ENCODE results near the gene ZFR2.
A peak's percentile ranks its signal among the peaks of the same experiment; 100 is the strongest.

ZFR2 gene

DNA sequence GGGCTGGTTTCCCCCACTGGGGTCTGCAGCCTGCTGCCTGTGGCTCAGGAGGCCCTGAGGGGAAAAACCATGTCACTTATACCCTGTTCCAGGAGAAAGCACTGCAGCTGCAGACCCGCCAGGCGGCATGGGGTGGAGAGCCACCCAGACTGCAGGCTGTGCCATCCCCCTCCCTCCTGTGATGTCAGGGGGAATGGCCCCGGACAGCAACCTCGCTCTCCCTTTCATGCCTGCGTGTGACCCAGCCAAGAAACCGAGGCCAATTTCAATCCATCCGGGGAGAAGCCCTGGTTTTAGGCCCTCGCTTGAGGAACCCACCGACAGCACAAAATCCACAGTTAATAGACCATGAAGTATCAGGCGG, 45.5 kb downstream of the ZFR2 start:
- no peak overlapping the region for H3K4me3 ChIP-seq (ENCODE audit: low read depth, low read length)
- TF ChIP-seq, protein P1, sequence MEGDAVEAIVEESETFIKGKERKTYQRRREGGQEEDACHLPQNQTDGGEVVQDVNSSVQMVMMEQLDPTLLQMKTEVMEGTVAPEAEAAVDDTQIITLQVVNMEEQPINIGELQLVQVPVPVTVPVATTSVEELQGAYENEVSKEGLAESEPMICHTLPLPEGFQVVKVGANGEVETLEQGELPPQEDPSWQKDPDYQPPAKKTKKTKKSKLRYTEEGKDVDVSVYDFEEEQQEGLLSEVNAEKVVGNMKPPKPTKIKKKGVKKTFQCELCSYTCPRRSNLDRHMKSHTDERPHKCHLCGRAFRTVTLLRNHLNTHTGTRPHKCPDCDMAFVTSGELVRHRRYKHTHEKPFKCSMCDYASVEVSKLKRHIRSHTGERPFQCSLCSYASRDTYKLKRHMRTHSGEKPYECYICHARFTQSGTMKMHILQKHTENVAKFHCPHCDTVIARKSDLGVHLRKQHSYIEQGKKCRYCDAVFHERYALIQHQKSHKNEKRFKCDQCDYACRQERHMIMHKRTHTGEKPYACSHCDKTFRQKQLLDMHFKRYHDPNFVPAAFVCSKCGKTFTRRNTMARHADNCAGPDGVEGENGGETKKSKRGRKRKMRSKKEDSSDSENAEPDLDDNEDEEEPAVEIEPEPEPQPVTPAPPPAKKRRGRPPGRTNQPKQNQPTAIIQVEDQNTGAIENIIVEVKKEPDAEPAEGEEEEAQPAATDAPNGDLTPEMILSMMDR (IDR thresholded peaks at IDR 0.05; ENCODE audit: low read depth, low read length), result no peak
- DNase-seq (ENCODE audit: low read depth, low spot score), result no peak
- in situ Hi-C loops (cut with HindIII; ENCODE audit: low sequenced_read_pairs), result no loop called here

DNA sequence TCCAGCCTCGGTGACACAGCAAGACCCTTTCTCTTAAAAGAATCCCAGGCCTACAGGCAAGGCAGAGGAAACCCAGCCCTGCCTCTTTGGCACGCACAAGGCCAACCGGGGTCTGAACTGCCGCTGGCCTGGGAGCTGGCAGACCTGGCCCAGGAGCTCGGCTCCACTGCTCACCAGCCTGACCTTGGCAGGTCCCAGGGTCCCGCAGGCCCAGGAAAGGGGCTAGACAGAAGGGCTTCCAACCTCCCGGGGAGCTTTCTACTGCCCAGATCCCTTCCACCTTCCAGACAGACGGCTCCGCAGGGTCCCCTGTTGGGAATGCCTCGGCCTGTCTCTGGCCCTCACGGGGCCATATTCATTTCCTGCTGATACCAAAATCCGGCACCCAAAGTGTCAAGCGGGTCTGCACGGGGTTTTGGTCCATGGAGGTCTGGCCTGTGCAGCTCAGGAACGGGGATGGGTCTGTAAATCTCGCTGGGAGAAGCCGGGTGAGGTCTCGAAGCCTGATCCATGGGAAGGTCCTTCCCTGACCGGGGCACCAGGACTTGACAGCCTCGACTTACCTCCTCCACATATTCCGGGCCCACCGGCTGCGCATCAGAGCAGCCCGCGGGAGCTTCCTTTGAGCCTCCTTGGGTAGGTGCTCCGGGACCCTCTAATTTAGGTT, 46.0 kb downstream of the ZFR2 start:
- TF ChIP-seq, protein P1 (IDR thresholded peaks at IDR 0.05; ENCODE audit: low read depth, low read length), result no peak
- in situ Hi-C loops (cut with HindIII; ENCODE audit: low sequenced_read_pairs), result no loop called here
- H3K4me3 ChIP-seq (ENCODE audit: low read depth, low read length), result no peak overlapping the region
- no peak for DNase-seq (ENCODE audit: low read depth, low spot score)

DNA sequence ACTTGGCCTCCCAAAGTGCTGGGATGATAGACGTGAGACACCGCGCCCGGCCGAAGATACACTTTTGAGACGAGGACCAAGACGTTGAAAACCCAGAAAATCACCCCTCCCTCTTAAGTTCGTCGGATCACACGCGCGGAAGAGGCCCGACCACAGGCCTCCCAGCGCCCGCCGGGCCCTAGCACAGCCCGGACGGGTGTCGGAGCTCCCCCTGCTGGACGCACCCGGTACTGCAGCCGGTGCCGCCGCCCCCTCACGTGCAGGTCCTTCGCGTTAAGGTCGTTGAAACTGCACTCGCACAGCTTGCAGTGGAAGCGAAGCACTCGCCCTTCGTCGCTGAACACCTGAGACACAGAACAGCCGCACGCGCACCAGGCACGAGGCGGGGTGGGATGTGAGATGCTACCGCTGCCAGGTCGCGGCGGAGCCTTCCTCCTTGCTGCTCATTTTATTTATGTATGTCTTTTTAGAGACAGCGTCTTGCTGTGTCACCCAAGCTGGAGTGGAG, 46.9 kb downstream of the ZFR2 start:
- peak; percentile 3 for DNase-seq (ENCODE audit: low read depth, low spot score)
- H3K4me3 ChIP-seq (ENCODE audit: low read depth, low read length), result no peak overlapping the region
- TF ChIP-seq, protein P1 (IDR thresholded peaks at IDR 0.05; ENCODE audit: low read depth, low read length), result peak; percentile 92
- in situ Hi-C loops (cut with HindIII; ENCODE audit: low sequenced_read_pairs), result no loop called here

DNA sequence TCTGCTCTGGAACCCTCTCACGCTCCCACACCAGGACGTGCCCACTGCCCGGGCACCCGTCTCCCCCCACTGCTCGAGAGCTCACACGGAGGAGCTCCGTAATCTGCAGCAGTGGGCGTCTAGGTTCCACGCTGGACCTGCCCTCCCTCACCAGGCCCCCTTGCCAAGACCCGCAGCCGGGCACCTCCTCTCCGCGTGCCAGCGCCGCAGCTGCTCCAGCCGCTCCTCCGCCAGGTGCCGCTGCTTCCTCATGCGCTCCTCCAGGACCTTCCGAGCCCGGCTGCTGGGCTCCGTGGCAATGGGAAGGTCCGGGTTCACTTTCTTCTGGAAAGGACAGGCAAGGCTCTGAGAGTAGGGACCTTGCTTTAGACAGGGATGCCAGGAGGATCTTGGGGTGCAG, 47.7 kb downstream of the ZFR2 start:
- DNase-seq (ENCODE audit: low read depth, low spot score), result no peak
- in situ Hi-C loops (cut with HindIII; ENCODE audit: low sequenced_read_pairs), result no loop called here
- TF ChIP-seq, protein P1 (IDR thresholded peaks at IDR 0.05; ENCODE audit: low read depth, low read length), result no peak
- no peak overlapping the region for H3K4me3 ChIP-seq (ENCODE audit: low read depth, low read length)

DNA sequence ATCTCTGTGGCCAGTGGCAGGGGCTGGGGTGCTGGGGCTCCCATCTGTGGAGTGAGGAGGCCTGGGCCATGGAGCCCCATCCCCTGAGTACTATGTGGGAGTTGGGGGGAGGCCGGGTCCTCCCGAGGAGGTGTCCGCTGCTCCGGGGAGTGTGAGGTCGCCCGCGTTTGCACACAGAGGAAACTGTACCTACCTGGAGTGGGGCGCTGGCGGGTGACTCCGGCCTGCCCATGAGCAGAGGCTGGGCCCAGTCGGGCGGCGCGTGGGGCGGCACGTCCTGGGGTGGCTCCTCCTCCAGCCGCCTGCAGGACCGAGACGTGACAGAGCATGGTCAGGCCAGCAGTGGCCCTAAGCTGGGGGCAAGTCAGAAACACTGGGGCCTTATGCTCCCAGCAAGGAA, 48.8 kb downstream of the ZFR2 start:
- TF ChIP-seq, protein P1 (IDR thresholded peaks at IDR 0.05; ENCODE audit: low read depth, low read length), result no peak
- no peak for DNase-seq (ENCODE audit: low read depth, low spot score)
- in situ Hi-C loops (cut with HindIII; ENCODE audit: low sequenced_read_pairs), result no loop called here
- H3K4me3 ChIP-seq (ENCODE audit: low read depth, low read length), result no peak overlapping the region

DNA sequence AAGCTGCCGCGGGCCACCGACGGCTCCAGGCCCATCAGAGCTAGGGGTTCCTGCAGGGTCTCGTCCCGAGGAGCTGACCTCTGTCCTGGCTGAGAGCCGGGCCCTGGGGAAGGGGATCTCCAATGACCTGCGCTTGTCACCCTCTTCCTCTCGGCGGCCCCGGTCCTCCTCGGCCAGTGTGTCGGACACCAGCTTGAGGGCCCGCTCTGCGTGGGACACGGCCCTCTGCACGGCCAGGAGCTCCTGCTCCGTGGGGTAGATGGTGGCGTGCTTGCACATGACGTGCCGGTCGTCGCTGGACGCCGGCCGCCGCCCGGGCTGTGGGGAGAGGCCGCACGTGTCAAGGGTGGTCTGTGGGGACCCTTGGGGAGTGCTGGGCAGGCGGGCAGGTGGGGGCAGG, 49.9 kb downstream of the ZFR2 start:
- TF ChIP-seq, protein P1 (IDR thresholded peaks at IDR 0.05; ENCODE audit: low read depth, low read length), result no peak
- no peak for DNase-seq (ENCODE audit: low read depth, low spot score)
- no peak overlapping the region for H3K4me3 ChIP-seq (ENCODE audit: low read depth, low read length)
- in situ Hi-C loops (cut with HindIII; ENCODE audit: low sequenced_read_pairs), result no loop called here
